Endothelial cell of umbilical vein (primary cell): ENCODE results near the gene ITPKB. TPM values are rescaled to one million over a fixed set of nuclear protein-coding genes. Genes with fewer than 3 reads are reported as not detected.

ENCODE experiments used
- BruUV-seq: library from RNA; stranded (reverse); fragments of 400-500 nt; replicated peaks from 2 replicates; lab custom pipeline; 2021; lab: Mats Ljungman, UMichigan
- CTCF ChIA-PET: fragments of 300-600, 350-600 bp; sonication (Branson Sonifier 250); formaldehyde crosslinking; loops from one replicate; lab custom pipeline; 2021; ENCODE audit warnings: antibody characterized with exemption, inconsistent platforms; lab: Charles Lee
- POLR2A ChIA-PET: fragments of 300-600, 350-600 bp; sonication (Branson Sonifier 250); formaldehyde crosslinking; loops from one replicate; lab custom pipeline; 2021; ENCODE audit warnings: antibody characterized with exemption, inconsistent platforms; lab: Charles Lee
- DNase-seq: peaks from one replicate; pipeline ENCODE4 v3.0.0-alpha.2; 2011; ENCODE audit warnings: low read depth, low spot score
- FAIRE-seq: peaks from 2 replicates; lab custom pipeline; 2011; peaks lifted over from hg19 to GRCh38; lab: Jason Lieb, UNC
- H2AFZ ChIP-seq: 2 replicates; pipeline ENCODE4 v1.6.0; 2012; ENCODE audit warnings: low read depth, low read length, control low read depth, inconsistent platforms
- H3K27ac ChIP-seq: 2 replicates; pipeline ENCODE4 v1.5.1; 2011; ENCODE audit warnings: low read depth, mild to moderate bottlenecking, control low read depth, low read length, moderate library complexity; ENCODE audit not compliant: insufficient read depth
- H3K27me3 ChIP-seq, 2 experiments: 2 replicates each; pipeline versions ENCODE4 v1.6.0 to v1.6.1; 2011; ENCODE audit warnings: low read length in 2 of 2, mixed read lengths in 1 of 2; ENCODE audit not compliant: control insufficient read depth in 2 of 2, insufficient read depth in 2 of 2
- H3K36me3 ChIP-seq, 2 experiments: 2 replicates in 1 of 2; 3 replicates in 1 of 2; pipeline ENCODE4 v1.5.1; 2011; ENCODE audit warnings: low read length in 2 of 2, mild to moderate bottlenecking in 1 of 2, moderate library complexity in 1 of 2; ENCODE audit not compliant: control insufficient read depth in 2 of 2, insufficient read depth in 2 of 2; ENCODE audit errors: extremely low read depth in 1 of 2
- H3K4me1 ChIP-seq: 3 replicates; pipeline ENCODE4 v1.5.1; 2011; ENCODE audit warnings: mild to moderate bottlenecking, low read length; ENCODE audit not compliant: control insufficient read depth, insufficient read depth; ENCODE audit errors: extremely low read depth
- H3K4me2 ChIP-seq: 2 replicates; pipeline ENCODE4 v1.6.1; 2011; ENCODE audit warnings: low read length, control low read depth, mixed read lengths; ENCODE audit not compliant: insufficient read depth
- H3K4me3 ChIP-seq, 3 experiments: fragments of 200-600 bp in 1 of 3; sonication (generic), shearing (Covaris generic) in 1 of 3; replicated peaks in 1 of 3; 2 replicates each; pipeline ENCODE4 v1.5.1; 2011 to 2016; ENCODE audit warnings: control low read depth in 3 of 3, low read length in 3 of 3, mild to moderate bottlenecking in 2 of 3, inconsistent platforms in 1 of 3, low read depth in 1 of 3, moderate library complexity in 1 of 3; ENCODE audit not compliant: insufficient read depth in 1 of 3
- H3K79me2 ChIP-seq: 2 replicates; pipeline ENCODE4 v1.6.0; 2012; ENCODE audit warnings: low read length, inconsistent platforms; ENCODE audit not compliant: control insufficient read depth, insufficient read depth
- H3K9ac ChIP-seq: replicated peaks from 2 replicates; pipeline ENCODE3; 2011; ENCODE audit warnings: low read length, control low read depth; ENCODE audit not compliant: insufficient read depth; ENCODE audit errors: extremely low read depth
- H3K9me1 ChIP-seq: replicated peaks from 3 replicates; pipeline ENCODE4 v1.6.0; 2011; ENCODE audit warnings: mild to moderate bottlenecking, low read length; ENCODE audit not compliant: control insufficient read depth, insufficient read depth; ENCODE audit errors: extremely low read depth
- H3K9me3 ChIP-seq: replicated peaks from 2 replicates; pipeline ENCODE4 v1.5.1; 2012; ENCODE audit warnings: low read length, inconsistent platforms; ENCODE audit not compliant: control insufficient read depth, insufficient read depth
- H4K20me1 ChIP-seq: replicated peaks from 2 replicates; pipeline ENCODE3; 2011; ENCODE audit warnings: mild to moderate bottlenecking, low read length; ENCODE audit not compliant: control insufficient read depth, insufficient read depth; ENCODE audit errors: extremely low read depth
- CTCF ChIP-seq, 2 donors: IDR thresholded peaks; 1 replicate in 1 of 2; 2 replicates in 1 of 2; pipeline ENCODE4 v1.5.1; 2011; ENCODE audit warnings: low read length in 2 of 2, mild to moderate bottlenecking in 2 of 2, moderate library complexity in 2 of 2, control low read depth in 1 of 2, inconsistent platforms in 1 of 2, low read depth in 1 of 2; ENCODE audit not compliant: insufficient read depth in 1 of 2; ENCODE audit errors: extremely low read depth in 1 of 2
- EZH2 ChIP-seq: IDR thresholded peaks from 2 replicates; pipeline ENCODE4 v1.6.1; 2012; ENCODE audit warnings: borderline replicate concordance, low read depth, mild to moderate bottlenecking, moderate library complexity, low read length, inconsistent platforms; ENCODE audit not compliant: severe bottlenecking
- FOS ChIP-seq: IDR thresholded peaks from 2 replicates; pipeline ENCODE4 v1.6.1; 2011; ENCODE audit warnings: mild to moderate bottlenecking, low read length, moderate library complexity, borderline replicate concordance; ENCODE audit not compliant: insufficient read depth
- GATA2 ChIP-seq: IDR thresholded peaks from 2 replicates; pipeline ENCODE4 v1.7.0; 2011; ENCODE audit warnings: low read depth, mild to moderate bottlenecking, moderate library complexity, mixed read lengths, low read length; ENCODE audit not compliant: insufficient read length, insufficient read depth
- JUN ChIP-seq: IDR thresholded peaks from 2 replicates; pipeline ENCODE4 v1.6.1; 2011; ENCODE audit warnings: borderline replicate concordance, low read depth; ENCODE audit not compliant: insufficient read length, insufficient read depth
- MYC ChIP-seq: IDR thresholded peaks from one replicate; pipeline ENCODE4 v1.6.1; 2011; ENCODE audit warnings: mild to moderate bottlenecking, low read depth, low read length
- POLR2A ChIP-seq: IDR thresholded peaks from 2 replicates; pipeline ENCODE4 v1.6.1; 2012; ENCODE audit warnings: low read depth, mild to moderate bottlenecking, control low read depth, low read length
- POLR2AphosphoS5 ChIP-seq: IDR thresholded peaks from 2 replicates; pipeline ENCODE4 v1.6.1; 2012; ENCODE audit warnings: low read depth, mild to moderate bottlenecking, control low read depth, low read length, moderate library complexity; ENCODE audit not compliant: insufficient read depth
- dilution Hi-C: fragments of 300-500 bp; cut with MboI; formaldehyde crosslinking; loops from one replicate; pipeline ENCODE4 v1.15.0; 2019; ENCODE audit warnings: low sequenced_read_pairs; ENCODE audit not compliant: extremely low pct_ligation_motif_present
- intact Hi-C: fragments of 100-400 bp; cut with micrococcal nuclease; formaldehyde crosslinking; loops from one replicate; pipeline ENCODE4 v1.10.0; 2022
- polyA plus RNA-seq, 4 experiments: library from polyadenylated mRNA; depleted of rRNA in 3 of 4; stranded (reverse) in 3 of 4; unstranded in 1 of 4; fragments of >200 nt; gene quantifications; 2 replicates each; pipeline versions ENCODE4 v1.2.1 to v1.2.3, GENCODE V29; 2011 to 2012; ENCODE audit warnings: missing spikeins in 1 of 4
- total RNA-seq: library from RNA; stranded (reverse); gene quantifications from 2 replicates; pipeline ENCODE4 v1.2.3, GENCODE V29; 2021
- TF ChIP-seq, protein P1 (sequence below): IDR thresholded peaks from 2 replicates; pipeline ENCODE4 v1.6.1; 2011; ENCODE audit not compliant: insufficient read depth, insufficient read length

The ITPKB gene
- total and polyA plus RNA-seq, 2 donors (not counting 3 experiments of a cell fraction or from before 2014, with no cell fraction given): 7.7 to 34.8 TPM

DNA sequence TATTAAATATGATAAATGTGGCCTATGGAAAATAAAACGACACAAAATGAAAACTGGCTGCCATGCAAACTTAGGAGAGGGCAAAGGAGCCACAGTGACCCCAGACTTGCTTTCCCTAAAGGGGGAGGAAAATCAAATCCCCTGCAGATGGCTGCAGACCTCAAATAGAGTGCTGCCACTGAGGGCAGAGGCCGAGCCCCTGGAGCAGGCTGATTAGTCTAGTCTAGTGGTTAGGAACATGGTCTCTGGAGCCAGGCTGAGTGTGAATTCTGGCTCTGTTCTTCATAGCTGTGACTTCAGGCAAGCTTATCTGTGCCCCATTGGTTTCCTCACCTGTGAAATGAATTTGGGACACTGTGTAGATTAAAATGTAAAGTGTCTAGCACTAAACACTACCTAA is 60.8 kb downstream of the ITPKB start:
- no peaks in the 10 kb centered on the region for H3K27me3 ChIP-seq
- intact Hi-C loops (no loop called here), dilution Hi-C loops (no loop called here)
- H4K20me1 ChIP-seq: no peaks in the 10 kb centered on the region
- H3K4me3 ChIP-seq: no peak overlapping the region
- TF ChIP-seq JUN (no peak), CTCF (IDR thresholded peaks at IDR 0.05; ENCODE audit: extremely low read depth in 1 of 2, insufficient read depth in 1 of 2, low read depth in 1 of 2, low read length in 2 of 2) (no peak), POLR2A (no peak), MYC (no peak), GATA2 (no peak), EZH2 (no peak), FOS (no peak), POLR2AphosphoS5 (no peak)
- TF ChIP-seq, protein P1, sequence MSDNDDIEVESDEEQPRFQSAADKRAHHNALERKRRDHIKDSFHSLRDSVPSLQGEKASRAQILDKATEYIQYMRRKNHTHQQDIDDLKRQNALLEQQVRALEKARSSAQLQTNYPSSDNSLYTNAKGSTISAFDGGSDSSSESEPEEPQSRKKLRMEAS: no peak
- no peaks in the 10 kb centered on the region for H3K9me1 ChIP-seq
- no peak overlapping the region for H3K4me2 ChIP-seq
- H3K9ac ChIP-seq: no peak overlapping the region
- no peak overlapping the region for H3K27ac ChIP-seq
- no peaks in the 10 kb centered on the region for H3K9me3 ChIP-seq
- CTCF ChIA-PET: interaction anchor here (1.2 kb wide), 1 partner anchor 12 kb away, joined by 3 read pairs; no protein-coding TSS in a partner anchor
- no peak overlapping the region for H2AFZ ChIP-seq
- no peak for FAIRE-seq
- no TSS peak for BruUV-seq
- no peak for DNase-seq
- peaks cover 18% of the 10 kb centered on the region for H3K4me1 ChIP-seq
- POLR2A ChIA-PET: no interaction called here
- H3K79me2 ChIP-seq: no peaks in the 10 kb centered on the region
- H3K36me3 ChIP-seq: no peaks in the 10 kb centered on the region
